GM12875 (cell line): ENCODE data around the gene NPB.
A peak's percentile ranks its signal among the peaks of the same experiment; 100 is the strongest.

Experiments used
- H3K4me3 ChIP-seq: one replicate; pipeline ENCODE4 v1.5.1; 2011; ENCODE audit warnings: low read depth, low read length, control low read depth
- TF ChIP-seq, protein P1 (sequence below): IDR thresholded peaks from 2 replicates; pipeline ENCODE4 v1.5.1; 2011; ENCODE audit warnings: low read depth, mild to moderate bottlenecking, control low read depth, inconsistent platforms, low read length, moderate library complexity, borderline replicate concordance; ENCODE audit not compliant: insufficient read depth

Gene NPB

DNA sequence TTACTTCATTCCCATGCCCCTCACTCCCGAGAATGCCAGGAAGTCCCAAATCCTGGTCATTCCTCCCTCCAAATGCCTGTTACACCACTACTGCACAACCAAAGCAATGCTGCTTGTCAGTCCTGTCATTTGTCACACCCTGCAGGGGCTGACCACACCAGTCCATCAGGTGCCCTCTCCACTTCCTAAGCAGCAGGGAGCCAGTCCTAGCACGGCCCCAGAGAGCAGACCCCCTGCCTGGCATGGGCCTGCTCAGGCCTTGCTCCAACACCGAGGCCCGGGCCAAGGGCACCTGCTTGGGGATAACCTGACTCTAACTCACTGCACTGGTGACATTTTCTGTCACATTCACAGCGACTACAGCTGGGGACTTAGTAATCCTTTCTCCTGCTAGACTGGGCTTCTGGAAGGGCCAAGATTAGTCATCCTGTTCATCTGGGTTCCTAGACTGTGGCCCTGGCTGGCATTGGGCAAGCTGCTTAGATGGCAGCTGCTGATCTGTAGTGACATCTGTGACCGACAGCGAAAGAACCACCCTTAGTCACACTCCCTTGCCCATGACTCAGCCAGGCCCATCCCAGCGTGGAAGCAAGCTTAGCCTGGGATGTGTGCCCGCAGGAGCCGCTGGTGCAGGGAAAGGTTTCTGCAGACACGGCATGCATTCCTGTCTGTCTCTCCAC, 16.0 kb upstream of the NPB start:
- TF ChIP-seq, protein P1, sequence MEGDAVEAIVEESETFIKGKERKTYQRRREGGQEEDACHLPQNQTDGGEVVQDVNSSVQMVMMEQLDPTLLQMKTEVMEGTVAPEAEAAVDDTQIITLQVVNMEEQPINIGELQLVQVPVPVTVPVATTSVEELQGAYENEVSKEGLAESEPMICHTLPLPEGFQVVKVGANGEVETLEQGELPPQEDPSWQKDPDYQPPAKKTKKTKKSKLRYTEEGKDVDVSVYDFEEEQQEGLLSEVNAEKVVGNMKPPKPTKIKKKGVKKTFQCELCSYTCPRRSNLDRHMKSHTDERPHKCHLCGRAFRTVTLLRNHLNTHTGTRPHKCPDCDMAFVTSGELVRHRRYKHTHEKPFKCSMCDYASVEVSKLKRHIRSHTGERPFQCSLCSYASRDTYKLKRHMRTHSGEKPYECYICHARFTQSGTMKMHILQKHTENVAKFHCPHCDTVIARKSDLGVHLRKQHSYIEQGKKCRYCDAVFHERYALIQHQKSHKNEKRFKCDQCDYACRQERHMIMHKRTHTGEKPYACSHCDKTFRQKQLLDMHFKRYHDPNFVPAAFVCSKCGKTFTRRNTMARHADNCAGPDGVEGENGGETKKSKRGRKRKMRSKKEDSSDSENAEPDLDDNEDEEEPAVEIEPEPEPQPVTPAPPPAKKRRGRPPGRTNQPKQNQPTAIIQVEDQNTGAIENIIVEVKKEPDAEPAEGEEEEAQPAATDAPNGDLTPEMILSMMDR: no peak
- no peak overlapping the region for H3K4me3 ChIP-seq

- TF ChIP-seq, protein P1: no peak
These were observed 13.7 kb upstream of the NPB start for GRCh38 chr17:81888105-81888987.

DNA sequence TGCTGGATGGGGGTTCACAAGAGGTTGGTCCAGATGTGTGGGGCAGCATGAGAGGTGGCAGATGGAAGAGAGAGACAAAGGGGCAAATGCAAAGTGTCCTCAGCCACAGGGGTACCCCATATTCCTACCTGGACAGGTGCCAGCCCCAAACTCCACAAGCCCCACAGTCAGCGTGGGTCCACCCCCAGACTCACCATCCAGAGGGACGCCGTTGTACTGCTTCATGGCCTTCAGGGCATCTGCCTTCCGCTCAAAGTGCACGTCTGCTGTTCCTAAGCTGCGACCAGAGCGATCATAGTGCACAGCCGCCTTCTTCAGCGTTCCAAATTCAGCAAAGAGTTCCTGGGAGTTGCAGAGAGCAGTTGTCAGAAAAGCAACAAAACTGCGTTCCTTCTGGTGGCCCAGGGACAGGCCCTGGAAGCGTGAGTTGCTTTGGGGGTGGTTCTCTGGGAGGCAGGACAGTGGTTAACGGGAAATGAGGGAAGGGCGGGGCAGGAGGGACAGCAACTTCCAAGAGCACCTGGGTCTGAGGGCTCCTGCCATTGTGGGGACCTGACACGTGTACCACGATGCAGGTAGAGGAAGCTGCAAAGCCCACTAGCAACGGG, 12.9 kb upstream of the NPB start:
- TF ChIP-seq, protein P1: no peak
- no peak overlapping the region for H3K4me3 ChIP-seq

More at GRCh38 chr17:81888105-81888987, 13.7 kb upstream of the NPB start:
- no peak overlapping the region for H3K4me3 ChIP-seq

- H3K4me3 ChIP-seq: no peak overlapping the region
- TF ChIP-seq, protein P1: no peak
These were observed 12.4 kb upstream of the NPB start for GRCh38 chr17:81889602-81890001.

DNA sequence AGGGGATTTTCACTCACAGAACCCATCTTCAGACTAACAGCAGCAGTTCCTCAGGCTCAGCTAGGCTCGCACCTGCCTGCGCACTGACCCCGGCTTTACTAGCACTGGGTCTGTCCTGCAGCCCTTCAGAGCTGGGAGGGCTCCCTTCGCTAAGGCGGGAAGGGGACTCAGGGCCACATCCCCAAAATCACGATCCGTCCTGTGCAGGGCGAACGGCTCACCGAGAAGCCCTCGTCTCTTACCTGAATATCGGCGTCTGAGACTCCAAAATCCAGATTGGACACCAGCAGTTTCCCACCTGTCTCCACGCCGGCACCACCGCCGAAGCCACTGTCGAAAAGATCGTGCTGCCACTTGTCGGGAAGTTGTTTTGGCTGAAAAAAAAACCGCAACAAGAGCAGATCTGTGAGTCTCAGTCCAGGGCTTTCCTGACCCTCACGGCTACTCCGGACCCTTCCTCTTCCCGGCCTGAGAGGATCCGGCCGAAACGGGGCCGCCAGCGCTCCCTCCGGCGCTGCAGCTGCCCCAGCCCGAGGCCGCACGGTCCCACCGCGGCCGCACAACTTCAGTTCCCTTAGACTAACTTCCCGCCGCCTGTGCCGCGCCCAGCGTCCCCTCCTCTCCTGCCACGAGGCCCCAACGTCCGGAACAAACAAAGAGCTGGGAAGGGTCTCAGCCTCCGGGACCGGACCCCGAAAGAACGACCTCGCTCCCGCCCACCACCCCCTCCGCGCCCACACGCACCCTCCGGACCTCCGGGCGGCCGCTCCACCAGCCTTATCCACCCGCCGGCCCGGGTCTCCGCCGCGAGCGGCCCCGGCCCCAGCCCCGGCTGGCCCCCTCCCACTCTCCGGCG, 11.4 kb upstream of the NPB start:
- TF ChIP-seq, protein P1: no peak

DNA sequence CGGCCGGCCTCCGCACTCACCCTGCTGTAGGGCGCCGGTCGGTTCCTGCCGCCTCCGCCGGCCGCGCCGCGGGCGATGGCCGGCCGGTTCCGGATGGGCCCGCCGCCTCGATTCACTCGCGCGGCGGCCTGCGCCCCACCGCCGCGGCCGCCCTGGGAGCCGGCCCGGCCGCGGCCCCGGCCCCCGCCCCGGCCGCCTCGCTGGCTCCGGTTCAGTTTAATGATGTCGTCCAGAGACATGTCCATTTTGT, 10.8 kb upstream of the NPB start:
- TF ChIP-seq, protein P1: no peak
- H3K4me3 ChIP-seq: peak overlapping the region; percentile 90

More for the DNA sequence above, 11.4 kb upstream of the NPB start:
- peak overlapping the region; percentile 90 for H3K4me3 ChIP-seq
